ENCODE data around the gene SULT4A1. TPM values are rescaled to one million over a fixed set of nuclear protein-coding genes. Genes with fewer than 3 reads are reported as not detected.

SULT4A1 gene
- total RNA-seq, 6 experiments from 2014 or later: not detected

- Mint-ChIP-seq H3K27me3 (ENCODE audit: insufficient read depth) (peaks cover 49% of the 10 kb centered on the region), H3K4me1 (ENCODE audit: low read depth) (no peaks in the 10 kb centered on the region), H3K9me3 (peaks cover 2% of the 10 kb centered on the region; the same call in 1 of the 2 replicates), H3K4me3 (no peak overlapping the region), H3K36me3 (ENCODE audit: low read depth) (no peaks in the 10 kb centered on the region), H3K27ac (no peak overlapping the region)
- no peak for DNase-seq
- no peak for TF ChIP-seq CTCF (IDR thresholded peaks at IDR 0.05)
Observed at GRCh38 chr22:43851058-43851978, 11.0 kb downstream of the SULT4A1 start.

- H3K27ac Mint-ChIP-seq: no peak overlapping the region
- H3K36me3 Mint-ChIP-seq (ENCODE audit: low read depth): no peaks in the 10 kb centered on the region
- no peak for TF ChIP-seq CTCF (IDR thresholded peaks at IDR 0.05)
- no peak for DNase-seq
- no peaks in the 10 kb centered on the region for H3K9me3 Mint-ChIP-seq
- H3K4me3 Mint-ChIP-seq: no peak overlapping the region
- H3K27me3 Mint-ChIP-seq (ENCODE audit: insufficient read depth): peaks cover 49% of the 10 kb centered on the region
- H3K4me1 Mint-ChIP-seq (ENCODE audit: low read depth): no peaks in the 10 kb centered on the region
Observed at GRCh38 chr22:43850529-43850928, 11.8 kb downstream of the SULT4A1 start.

- H3K4me1 Mint-ChIP-seq (ENCODE audit: low read depth): no peaks in the 10 kb centered on the region
- no peak overlapping the region for H3K27ac Mint-ChIP-seq
- H3K36me3 Mint-ChIP-seq (ENCODE audit: low read depth): no peaks in the 10 kb centered on the region
- H3K4me3 Mint-ChIP-seq: no peak overlapping the region
- TF ChIP-seq CTCF (IDR thresholded peaks at IDR 0.05): no peak
- no peaks in the 10 kb centered on the region for H3K9me3 Mint-ChIP-seq
- no peak for DNase-seq
- peaks cover 50% of the 10 kb centered on the region for H3K27me3 Mint-ChIP-seq (ENCODE audit: insufficient read depth)
Observed at GRCh38 chr22:43849731-43850130, 12.6 kb downstream of the SULT4A1 start.

GRCh38 chr22:43848366-43849171 is 13.7 kb downstream of the SULT4A1 start:
- Mint-ChIP-seq H3K36me3 (ENCODE audit: low read depth) (no peaks in the 10 kb centered on the region), H3K27me3 (ENCODE audit: insufficient read depth) (peaks cover 53% of the 10 kb centered on the region), H3K4me3 (no peak overlapping the region), H3K4me1 (ENCODE audit: low read depth) (no peaks in the 10 kb centered on the region), H3K27ac (no peak overlapping the region), H3K9me3 (no peaks in the 10 kb centered on the region)
- no peak for DNase-seq
- TF ChIP-seq CTCF (IDR thresholded peaks at IDR 0.05): peak; percentile 69

GRCh38 chr22:43847376-43848289 is 14.7 kb downstream of the SULT4A1 start:
- no peak for DNase-seq
- TF ChIP-seq CTCF (IDR thresholded peaks at IDR 0.05): no peak
- no peak overlapping the region for H3K4me3 Mint-ChIP-seq
- H3K9me3 Mint-ChIP-seq: no peaks in the 10 kb centered on the region
- H3K36me3 Mint-ChIP-seq (ENCODE audit: low read depth): no peaks in the 10 kb centered on the region
- no peaks in the 10 kb centered on the region for H3K4me1 Mint-ChIP-seq (ENCODE audit: low read depth)
- no peak overlapping the region for H3K27ac Mint-ChIP-seq
- H3K27me3 Mint-ChIP-seq (ENCODE audit: insufficient read depth): peaks cover 60% of the 10 kb centered on the region

Data from HFFc6 (cell line).